Epithelial cell of proximal tubule (primary cell): Measurements from ENCODE around the gene C1orf122. TPM values are rescaled to one million over a fixed set of nuclear protein-coding genes. Genes with fewer than 3 reads are reported as not detected.

Source experiments
- DNase-seq: peaks from one replicate; pipeline ENCODE4 v3.0.0-alpha.2; 2011; ENCODE audit warnings: low read depth
- H3K4me3 ChIP-seq: 2 replicates; pipeline ENCODE4 v1.5.1; 2011; ENCODE audit warnings: low read depth, mild to moderate bottlenecking, low read length
- CTCF ChIP-seq: conservative IDR thresholded peaks from 2 replicates; pipeline ENCODE4 v1.5.1; 2012; ENCODE audit warnings: low read depth, mild to moderate bottlenecking, low read length
- total RNA-seq: library from RNA; depleted of rRNA; stranded (reverse); fragments of >200 nt; gene quantifications from 2 replicates; pipeline ENCODE4 v1.2.3, GENCODE V29; 2015

The C1orf122 gene
- total RNA-seq, 1 donor from 2014 or later, result 95.2 TPM

- TF ChIP-seq CTCF, result no peak
- no peak for DNase-seq
- H3K4me3 ChIP-seq, result peak overlapping the region; percentile 55
Measured at GRCh38 chr1:37792943-37793686, 14.5 kb upstream of the C1orf122 start.

GRCh38 chr1:37793773-37794371 is 13.7 kb upstream of the C1orf122 start, which contains the start of gene MANEAL:
Gene MANEAL (plus strand): TSS chr1:37793847. CDS start chr1:37794183, 336 bp downstream.
- DNase-seq, result no peak
- H3K4me3 ChIP-seq, result peak within 1 kb of the TSS; percentile 55
- TF ChIP-seq CTCF, result no peak

GRCh38 chr1:37794372-37795339 is 12.9 kb upstream of the C1orf122 start:
- DNase-seq, result no peak
- no peak for TF ChIP-seq CTCF
- H3K4me3 ChIP-seq, result peak overlapping the region; percentile 43

- DNase-seq, result no peak
- no peak for TF ChIP-seq CTCF
- H3K4me3 ChIP-seq, result no peak overlapping the region
Measured at GRCh38 chr1:37795340-37796125, 12.1 kb upstream of the C1orf122 start.

- H3K4me3 ChIP-seq, result no peak overlapping the region
- no peak for DNase-seq
- no peak for TF ChIP-seq CTCF
Measured at GRCh38 chr1:37797750-37798345, 9.7 kb upstream of the C1orf122 start.

GRCh38 chr1:37802439-37802838 is 5.2 kb upstream of the C1orf122 start:
- no peak overlapping the region for H3K4me3 ChIP-seq
- no peak for DNase-seq
- TF ChIP-seq CTCF, result no peak
